ENCODE measurements around the gene NUTF2.
A peak's percentile ranks its signal among the peaks of the same experiment; 100 is the strongest.

Gene NUTF2

GRCh38 chr16:67845291-67846062 is 1.3 kb upstream of the NUTF2 start (continued):
- TF ChIP-seq, protein P1, sequence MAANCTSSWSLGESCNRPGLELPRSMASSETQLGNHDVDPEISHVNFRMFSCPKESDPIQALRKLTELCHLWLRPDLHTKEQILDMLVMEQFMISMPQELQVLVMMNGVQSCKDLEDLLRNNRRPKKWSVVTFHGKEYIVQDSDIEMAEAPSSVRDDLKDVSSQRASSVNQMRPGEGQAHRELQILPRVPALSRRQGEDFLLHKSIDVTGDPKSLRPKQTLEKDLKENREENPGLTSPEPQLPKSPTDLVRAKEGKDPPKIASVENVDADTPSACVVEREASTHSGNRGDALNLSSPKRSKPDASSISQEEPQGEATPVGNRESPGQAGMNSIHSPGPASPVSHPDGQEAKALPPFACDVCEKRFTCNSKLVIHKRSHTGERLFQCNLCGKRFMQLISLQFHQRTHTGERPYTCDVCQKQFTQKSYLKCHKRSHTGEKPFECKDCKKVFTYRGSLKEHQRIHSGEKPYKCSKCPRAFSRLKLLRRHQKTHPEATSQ (tag by site-specific recombination; IDR thresholded peaks at IDR 0.05) = no peak
- TF ChIP-seq ZNF274 (IDR thresholded peaks at IDR 0.05; ENCODE audit: low read length) (no peak), ZNF274 (tag by site-specific recombination; IDR thresholded peaks at IDR 0.05; ENCODE audit: borderline replicate concordance) (no peak)
- TF ChIP-seq, protein P2, sequence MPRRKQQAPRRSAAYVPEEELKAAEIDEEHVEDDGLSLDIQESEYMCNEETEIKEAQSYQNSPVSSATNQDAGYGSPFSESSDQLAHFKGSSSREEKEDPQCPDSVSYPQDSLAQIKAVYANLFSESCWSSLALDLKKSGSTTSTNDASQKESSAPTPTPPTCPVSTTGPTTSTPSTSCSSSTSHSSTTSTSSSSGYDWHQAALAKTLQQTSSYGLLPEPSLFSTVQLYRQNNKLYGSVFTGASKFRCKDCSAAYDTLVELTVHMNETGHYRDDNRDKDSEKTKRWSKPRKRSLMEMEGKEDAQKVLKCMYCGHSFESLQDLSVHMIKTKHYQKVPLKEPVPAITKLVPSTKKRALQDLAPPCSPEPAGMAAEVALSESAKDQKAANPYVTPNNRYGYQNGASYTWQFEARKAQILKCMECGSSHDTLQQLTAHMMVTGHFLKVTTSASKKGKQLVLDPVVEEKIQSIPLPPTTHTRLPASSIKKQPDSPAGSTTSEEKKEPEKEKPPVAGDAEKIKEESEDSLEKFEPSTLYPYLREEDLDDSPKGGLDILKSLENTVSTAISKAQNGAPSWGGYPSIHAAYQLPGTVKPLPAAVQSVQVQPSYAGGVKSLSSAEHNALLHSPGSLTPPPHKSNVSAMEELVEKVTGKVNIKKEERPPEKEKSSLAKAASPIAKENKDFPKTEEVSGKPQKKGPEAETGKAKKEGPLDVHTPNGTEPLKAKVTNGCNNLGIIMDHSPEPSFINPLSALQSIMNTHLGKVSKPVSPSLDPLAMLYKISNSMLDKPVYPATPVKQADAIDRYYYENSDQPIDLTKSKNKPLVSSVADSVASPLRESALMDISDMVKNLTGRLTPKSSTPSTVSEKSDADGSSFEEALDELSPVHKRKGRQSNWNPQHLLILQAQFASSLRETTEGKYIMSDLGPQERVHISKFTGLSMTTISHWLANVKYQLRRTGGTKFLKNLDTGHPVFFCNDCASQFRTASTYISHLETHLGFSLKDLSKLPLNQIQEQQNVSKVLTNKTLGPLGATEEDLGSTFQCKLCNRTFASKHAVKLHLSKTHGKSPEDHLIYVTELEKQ (tag by site-specific recombination; IDR thresholded peaks at IDR 0.05; ENCODE audit: borderline replicate concordance) = no peak

DNA sequence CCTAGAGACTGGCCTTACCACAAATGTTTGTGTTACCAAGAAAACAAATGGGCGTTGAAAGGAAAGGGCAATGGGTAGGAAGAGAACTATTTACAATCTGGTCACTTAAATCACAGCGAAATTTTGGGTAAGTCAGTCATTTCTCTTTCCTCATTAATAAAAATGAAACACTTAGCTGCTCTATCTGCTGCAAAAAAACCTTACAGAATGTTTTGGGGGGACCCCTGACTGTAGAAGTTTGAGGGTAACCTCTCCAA is 742 bp upstream of the NUTF2 start:
- peaks cover 16% of the 10 kb centered on the region for H3K4me1 ChIP-seq (ENCODE audit: control insufficient read depth, insufficient read depth, low read length)
- peak overlapping the region; percentile 92 for H3K27ac ChIP-seq (ENCODE audit: extremely low read depth, low read depth, low read length)
- peak overlapping the region; percentile 91 for H3K4me3 ChIP-seq (ENCODE audit: low read depth, low read length)
- POLR2A ChIA-PET = interaction anchor here (0.8 to 4.3 kb wide), 13 partner anchors 12 to 324 kb away, joined by 3 to 38 read pairs (median 5); partner anchors contain the start of genes ACD, DDX28, DUS2 and EDC4
- TF ChIP-seq SCRT2 (tag by site-specific recombination; IDR thresholded peaks at IDR 0.05) (no peak), HOXC10 (CRISPR knock-in tag; IDR thresholded peaks at IDR 0.05) (no peak), ZNF114 (tag by site-specific recombination; IDR thresholded peaks at IDR 0.05) (no peak), ZNF324 (tag by site-specific recombination; IDR thresholded peaks at IDR 0.05) (no peak), ZNF341 (tag by site-specific recombination; IDR thresholded peaks at IDR 0.05; ENCODE audit: low read depth) (no peak), EGR2 (tag by site-specific recombination; IDR thresholded peaks at IDR 0.05; ENCODE audit: low read depth) (no peak), ELK4 (IDR thresholded peaks at IDR 0.05; ENCODE audit: borderline replicate concordance, low read depth, low read length) (no peak), ZNF174 (tag by site-specific recombination; IDR thresholded peaks at IDR 0.05) (no peak)
- TF ChIP-seq, protein P3, sequence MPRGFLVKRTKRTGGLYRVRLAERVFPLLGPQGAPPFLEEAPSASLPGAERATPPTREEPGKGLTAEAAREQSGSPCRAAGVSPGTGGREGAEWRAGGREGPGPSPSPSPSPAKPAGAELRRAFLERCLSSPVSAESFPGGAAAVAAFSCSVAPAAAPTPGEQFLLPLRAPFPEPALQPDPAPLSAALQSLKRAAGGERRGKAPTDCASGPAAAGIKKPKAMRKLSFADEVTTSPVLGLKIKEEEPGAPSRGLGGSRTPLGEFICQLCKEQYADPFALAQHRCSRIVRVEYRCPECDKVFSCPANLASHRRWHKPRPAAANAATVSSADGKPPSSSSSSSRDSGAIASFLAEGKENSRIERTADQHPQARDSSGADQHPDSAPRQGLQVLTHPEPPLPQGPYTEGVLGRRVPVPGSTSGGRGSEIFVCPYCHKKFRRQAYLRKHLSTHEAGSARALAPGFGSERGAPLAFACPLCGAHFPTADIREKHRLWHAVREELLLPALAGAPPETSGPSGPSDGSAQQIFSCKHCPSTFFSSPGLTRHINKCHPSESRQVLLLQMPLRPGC (tag by site-specific recombination; IDR thresholded peaks at IDR 0.05) = no peak
- CTCF ChIA-PET = interaction anchor here (0.6 to 1.7 kb wide), 2 partner anchors 31 to 38 kb away, joined by 3 to 6 read pairs; partner anchors contain the start of gene NRN1L
- H3K36me3 ChIP-seq (ENCODE audit: control insufficient read depth in 2 of 2, insufficient read depth in 1 of 2, low read length in 2 of 2) = peaks cover 0 to 32% of the 10 kb centered on the region in 2 experiments; a peak in 2 of 3 replicates
- H3K9me3 ChIP-seq (ENCODE audit: control insufficient read depth, insufficient read depth, low read depth, low read length) = no peaks in the 10 kb centered on the region
